ENCODE data around the gene PNPLA8. TPM values are rescaled to one million over a fixed set of nuclear protein-coding genes. Genes with fewer than 3 reads are reported as not detected.

Gene PNPLA8
- total and polyA plus RNA-seq, 4 donors = 14.7 to 30.3 (median 23.0) TPM

DNA sequence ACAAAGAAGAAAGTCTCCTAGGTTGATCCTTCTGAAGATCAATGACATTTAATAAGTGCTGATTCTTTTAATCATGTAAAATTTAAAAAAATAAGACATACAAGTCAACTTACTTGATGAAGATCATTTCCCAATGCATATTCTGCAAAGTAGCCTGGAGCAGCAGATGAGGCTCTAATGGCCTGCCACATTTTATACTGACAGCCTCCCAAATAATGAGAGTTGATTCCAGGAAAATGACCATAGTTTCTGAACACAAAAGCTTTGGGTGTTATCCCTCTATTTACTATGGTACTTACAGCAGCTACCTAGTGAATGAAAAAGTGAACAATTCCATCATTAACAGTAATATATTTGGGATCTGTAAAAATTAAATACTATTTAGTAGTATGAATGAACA, 38.3 kb downstream of the PNPLA8 start:
- TF ChIP-seq HNF4A (conservative IDR thresholded peaks at IDR 0.05) (no peak), FOXA1 (IDR thresholded peaks at IDR 0.05) (no peak), RXRA (IDR thresholded peaks at IDR 0.05) (no peak), YY1 (IDR thresholded peaks at IDR 0.05) (no peak), TAF1 (conservative IDR thresholded peaks at IDR 0.05) (no peak), SP1 (IDR thresholded peaks at IDR 0.05) (no peak), RAD21 (IDR thresholded peaks at IDR 0.05) (no peak), GABPA (IDR thresholded peaks at IDR 0.05 in 1 of 2, conservative IDR thresholded peaks at IDR 0.05 in 1 of 2) (no peak)
- TF ChIP-seq, protein P1, sequence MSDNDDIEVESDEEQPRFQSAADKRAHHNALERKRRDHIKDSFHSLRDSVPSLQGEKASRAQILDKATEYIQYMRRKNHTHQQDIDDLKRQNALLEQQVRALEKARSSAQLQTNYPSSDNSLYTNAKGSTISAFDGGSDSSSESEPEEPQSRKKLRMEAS (IDR thresholded peaks at IDR 0.05) = no peak
- TF ChIP-seq, protein P2, sequence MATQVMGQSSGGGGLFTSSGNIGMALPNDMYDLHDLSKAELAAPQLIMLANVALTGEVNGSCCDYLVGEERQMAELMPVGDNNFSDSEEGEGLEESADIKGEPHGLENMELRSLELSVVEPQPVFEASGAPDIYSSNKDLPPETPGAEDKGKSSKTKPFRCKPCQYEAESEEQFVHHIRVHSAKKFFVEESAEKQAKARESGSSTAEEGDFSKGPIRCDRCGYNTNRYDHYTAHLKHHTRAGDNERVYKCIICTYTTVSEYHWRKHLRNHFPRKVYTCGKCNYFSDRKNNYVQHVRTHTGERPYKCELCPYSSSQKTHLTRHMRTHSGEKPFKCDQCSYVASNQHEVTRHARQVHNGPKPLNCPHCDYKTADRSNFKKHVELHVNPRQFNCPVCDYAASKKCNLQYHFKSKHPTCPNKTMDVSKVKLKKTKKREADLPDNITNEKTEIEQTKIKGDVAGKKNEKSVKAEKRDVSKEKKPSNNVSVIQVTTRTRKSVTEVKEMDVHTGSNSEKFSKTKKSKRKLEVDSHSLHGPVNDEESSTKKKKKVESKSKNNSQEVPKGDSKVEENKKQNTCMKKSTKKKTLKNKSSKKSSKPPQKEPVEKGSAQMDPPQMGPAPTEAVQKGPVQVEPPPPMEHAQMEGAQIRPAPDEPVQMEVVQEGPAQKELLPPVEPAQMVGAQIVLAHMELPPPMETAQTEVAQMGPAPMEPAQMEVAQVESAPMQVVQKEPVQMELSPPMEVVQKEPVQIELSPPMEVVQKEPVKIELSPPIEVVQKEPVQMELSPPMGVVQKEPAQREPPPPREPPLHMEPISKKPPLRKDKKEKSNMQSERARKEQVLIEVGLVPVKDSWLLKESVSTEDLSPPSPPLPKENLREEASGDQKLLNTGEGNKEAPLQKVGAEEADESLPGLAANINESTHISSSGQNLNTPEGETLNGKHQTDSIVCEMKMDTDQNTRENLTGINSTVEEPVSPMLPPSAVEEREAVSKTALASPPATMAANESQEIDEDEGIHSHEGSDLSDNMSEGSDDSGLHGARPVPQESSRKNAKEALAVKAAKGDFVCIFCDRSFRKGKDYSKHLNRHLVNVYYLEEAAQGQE (IDR thresholded peaks at IDR 0.05) = no peak
- TF ChIP-seq, protein P3, sequence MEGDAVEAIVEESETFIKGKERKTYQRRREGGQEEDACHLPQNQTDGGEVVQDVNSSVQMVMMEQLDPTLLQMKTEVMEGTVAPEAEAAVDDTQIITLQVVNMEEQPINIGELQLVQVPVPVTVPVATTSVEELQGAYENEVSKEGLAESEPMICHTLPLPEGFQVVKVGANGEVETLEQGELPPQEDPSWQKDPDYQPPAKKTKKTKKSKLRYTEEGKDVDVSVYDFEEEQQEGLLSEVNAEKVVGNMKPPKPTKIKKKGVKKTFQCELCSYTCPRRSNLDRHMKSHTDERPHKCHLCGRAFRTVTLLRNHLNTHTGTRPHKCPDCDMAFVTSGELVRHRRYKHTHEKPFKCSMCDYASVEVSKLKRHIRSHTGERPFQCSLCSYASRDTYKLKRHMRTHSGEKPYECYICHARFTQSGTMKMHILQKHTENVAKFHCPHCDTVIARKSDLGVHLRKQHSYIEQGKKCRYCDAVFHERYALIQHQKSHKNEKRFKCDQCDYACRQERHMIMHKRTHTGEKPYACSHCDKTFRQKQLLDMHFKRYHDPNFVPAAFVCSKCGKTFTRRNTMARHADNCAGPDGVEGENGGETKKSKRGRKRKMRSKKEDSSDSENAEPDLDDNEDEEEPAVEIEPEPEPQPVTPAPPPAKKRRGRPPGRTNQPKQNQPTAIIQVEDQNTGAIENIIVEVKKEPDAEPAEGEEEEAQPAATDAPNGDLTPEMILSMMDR (IDR thresholded peaks at IDR 0.05; ENCODE audit: low read depth, low read length, missing input control) = no peak
- TF ChIP-seq, protein P4, sequence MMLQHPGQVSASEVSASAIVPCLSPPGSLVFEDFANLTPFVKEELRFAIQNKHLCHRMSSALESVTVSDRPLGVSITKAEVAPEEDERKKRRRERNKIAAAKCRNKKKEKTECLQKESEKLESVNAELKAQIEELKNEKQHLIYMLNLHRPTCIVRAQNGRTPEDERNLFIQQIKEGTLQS (IDR thresholded peaks at IDR 0.05) = no peak
- TF ChIP-seq, protein P5, sequence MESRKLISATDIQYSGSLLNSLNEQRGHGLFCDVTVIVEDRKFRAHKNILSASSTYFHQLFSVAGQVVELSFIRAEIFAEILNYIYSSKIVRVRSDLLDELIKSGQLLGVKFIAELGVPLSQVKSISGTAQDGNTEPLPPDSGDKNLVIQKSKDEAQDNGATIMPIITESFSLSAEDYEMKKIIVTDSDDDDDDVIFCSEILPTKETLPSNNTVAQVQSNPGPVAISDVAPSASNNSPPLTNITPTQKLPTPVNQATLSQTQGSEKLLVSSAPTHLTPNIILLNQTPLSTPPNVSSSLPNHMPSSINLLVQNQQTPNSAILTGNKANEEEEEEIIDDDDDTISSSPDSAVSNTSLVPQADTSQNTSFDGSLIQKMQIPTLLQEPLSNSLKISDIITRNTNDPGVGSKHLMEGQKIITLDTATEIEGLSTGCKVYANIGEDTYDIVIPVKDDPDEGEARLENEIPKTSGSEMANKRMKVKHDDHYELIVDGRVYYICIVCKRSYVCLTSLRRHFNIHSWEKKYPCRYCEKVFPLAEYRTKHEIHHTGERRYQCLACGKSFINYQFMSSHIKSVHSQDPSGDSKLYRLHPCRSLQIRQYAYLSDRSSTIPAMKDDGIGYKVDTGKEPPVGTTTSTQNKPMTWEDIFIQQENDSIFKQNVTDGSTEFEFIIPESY (IDR thresholded peaks at IDR 0.05) = no peak
- no peak overlapping the region for H3K4me3 ChIP-seq (ENCODE audit: low read depth in 1 of 3, low read length in 3 of 3)
- H3K9me3 ChIP-seq (ENCODE audit: control insufficient read depth in 4 of 4, low read length in 3 of 4) = no peaks in the 10 kb centered on the region
- no peak overlapping the region for H3K9ac ChIP-seq (ENCODE audit: low read depth in 1 of 2, low read length in 2 of 2)
- no peak overlapping the region for H3K27ac ChIP-seq (ENCODE audit: low read depth in 1 of 2, low read length in 2 of 2)
- H3K4me1 ChIP-seq (ENCODE audit: control insufficient read depth in 4 of 4, insufficient read depth in 4 of 4, low read length in 3 of 4) = peaks cover 0 to 1% (median 0%) of the 10 kb centered on the region in 4 donors
- H3K36me3 ChIP-seq (ENCODE audit: control insufficient read depth in 4 of 4, insufficient read depth in 3 of 4, low read depth in 1 of 4, low read length in 3 of 4) = peaks cover under 1 to 19% (median 6%) of the 10 kb centered on the region in 4 donors
- no peak for DNase-seq (ENCODE audit: low spot score)
- H3K27me3 ChIP-seq (ENCODE audit: control insufficient read depth in 4 of 4, insufficient read depth in 4 of 4, low read length in 3 of 4) = no peaks in the 10 kb centered on the region

DNA sequence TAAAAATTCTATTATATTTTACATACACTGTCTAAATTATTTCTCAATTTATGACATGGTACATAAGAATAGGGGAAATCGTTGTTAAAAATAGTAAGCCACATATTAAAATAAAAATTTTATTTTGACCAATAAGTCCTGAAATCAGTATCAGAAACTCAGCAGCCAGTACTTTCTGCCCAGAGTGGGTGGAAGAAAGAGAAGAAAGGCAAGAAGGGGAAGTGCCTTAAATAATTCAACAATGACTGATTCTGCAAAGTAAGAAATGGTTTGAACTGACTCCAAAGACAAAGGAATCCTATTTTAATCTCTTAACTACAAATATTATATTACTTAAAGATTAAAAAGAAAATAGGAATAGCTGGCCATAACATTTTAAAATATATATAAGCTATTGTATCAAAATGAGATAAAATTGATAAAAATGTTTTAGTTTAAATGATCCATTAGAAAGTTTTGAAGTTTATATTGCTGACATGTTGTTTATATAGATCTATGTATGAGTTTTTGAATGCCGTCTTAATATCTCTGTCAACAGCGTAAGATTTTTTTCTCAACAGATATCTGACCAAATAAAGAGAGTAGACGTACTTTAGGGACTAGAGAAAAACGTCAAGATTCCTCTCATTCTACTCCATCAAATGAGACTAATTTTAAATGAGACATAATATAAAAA, 39.5 kb downstream of the PNPLA8 start:
- peaks cover 0 to 1% (median 0%) of the 10 kb centered on the region in 4 donors for H3K4me1 ChIP-seq (ENCODE audit: control insufficient read depth in 4 of 4, insufficient read depth in 4 of 4, low read length in 3 of 4)
- H3K4me3 ChIP-seq (ENCODE audit: low read depth in 1 of 3, low read length in 3 of 3) = no peak overlapping the region
- peaks cover 0 to 15% (median 7%) of the 10 kb centered on the region in 4 donors for H3K36me3 ChIP-seq (ENCODE audit: control insufficient read depth in 4 of 4, insufficient read depth in 3 of 4, low read depth in 1 of 4, low read length in 3 of 4)
- no peaks in the 10 kb centered on the region for H3K27me3 ChIP-seq (ENCODE audit: control insufficient read depth in 4 of 4, insufficient read depth in 4 of 4, low read length in 3 of 4)
- no peak overlapping the region for H3K9ac ChIP-seq (ENCODE audit: low read depth in 1 of 2, low read length in 2 of 2)
- H3K9me3 ChIP-seq (ENCODE audit: control insufficient read depth in 4 of 4, low read length in 3 of 4) = no peaks in the 10 kb centered on the region
- H3K27ac ChIP-seq (ENCODE audit: low read depth in 1 of 2, low read length in 2 of 2) = no peak overlapping the region
- no peak for DNase-seq (ENCODE audit: low spot score)
- WGBS = 93% methylated on average over 5 of the region's 5 CpGs
- no peak for TF ChIP-seq SP1 (IDR thresholded peaks at IDR 0.05)
- no peak for TF ChIP-seq RXRA (IDR thresholded peaks at IDR 0.05)
- no peak for TF ChIP-seq TAF1 (conservative IDR thresholded peaks at IDR 0.05)
- TF ChIP-seq YY1 (IDR thresholded peaks at IDR 0.05) = no peak
- TF ChIP-seq FOXA1 (IDR thresholded peaks at IDR 0.05) = no peak
- TF ChIP-seq, protein P5 (IDR thresholded peaks at IDR 0.05) = no peak
- TF ChIP-seq RAD21 (IDR thresholded peaks at IDR 0.05) = no peak
- TF ChIP-seq, protein P2 (IDR thresholded peaks at IDR 0.05) = no peak
- TF ChIP-seq HNF4A (conservative IDR thresholded peaks at IDR 0.05) = no peak
- no peak for TF ChIP-seq HNF4G (IDR thresholded peaks at IDR 0.05)
- no peak for TF ChIP-seq FOXA2 (IDR thresholded peaks at IDR 0.05)
- TF ChIP-seq, protein P1 (IDR thresholded peaks at IDR 0.05) = no peak
